ENCODE results near the gene TMEM72. TPM values are rescaled to one million over a fixed set of nuclear protein-coding genes. Genes with fewer than 3 reads are reported as not detected.

The TMEM72 gene
- total and polyA plus RNA-seq, 2 of the 13 experiments (the other 11 are each of a cell fraction or from before 2014, with no cell fraction given), result 0.04 TPM; not detected in 1

DNA sequence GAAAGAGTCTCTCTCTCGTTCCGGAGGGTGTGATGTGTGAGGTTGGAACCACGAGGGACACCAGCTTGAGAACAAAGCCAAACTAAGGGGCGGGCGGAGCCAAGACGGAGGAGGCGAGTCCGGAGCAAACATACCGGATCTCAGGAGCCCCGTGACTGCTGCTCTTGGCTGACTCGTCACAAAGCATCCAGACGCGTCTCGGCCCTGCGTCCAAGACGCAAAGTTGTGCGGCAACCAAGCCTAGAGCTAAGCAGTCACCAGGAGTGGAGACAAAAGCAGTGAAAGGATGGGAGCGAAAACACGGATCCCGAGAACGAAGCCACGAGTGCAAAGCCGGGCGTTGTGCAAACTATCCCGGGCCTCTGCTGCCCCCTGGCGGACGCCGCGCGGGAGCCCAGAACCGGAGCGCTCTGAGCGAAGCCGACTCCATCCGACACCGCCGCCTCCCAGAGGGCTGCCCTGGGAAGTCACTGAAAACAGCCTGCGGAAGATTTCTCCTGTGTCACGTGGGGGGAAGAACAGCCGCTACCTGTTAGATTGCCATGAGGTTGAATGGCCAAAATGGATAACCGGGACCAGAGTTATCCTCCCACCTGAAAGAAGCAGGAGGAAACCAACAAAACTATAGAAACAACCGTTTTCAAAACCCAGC, 46.4 kb upstream of the TMEM72 start (continued):
- TF ChIP-seq SPEN (CRISPR knock-in tag; IDR thresholded peaks at IDR 0.05; ENCODE audit: low read depth) (0 out of 2 replicates have a peak, but pooled peaks have one; percentile 43), ZSCAN21 (CRISPR knock-in tag; IDR thresholded peaks at IDR 0.05; ENCODE audit: borderline replicate concordance) (no peak), LCORL (IDR thresholded peaks at IDR 0.05) (no peak), LCORL (CRISPR knock-in tag; IDR thresholded peaks at IDR 0.05) (peak; percentile 39; the same call in 1 of the 2 replicates), GABPB1 (CRISPR knock-in tag; IDR thresholded peaks at IDR 0.05) (peak; percentile 45; the same call in 1 of the 2 replicates), BHLHE40 (IDR thresholded peaks at IDR 0.05; ENCODE audit: low read length) (peak; percentile 65; the same call in 1 of the 2 replicates), ZNF230 (CRISPR knock-in tag; IDR thresholded peaks at IDR 0.05) (peak; percentile 81), IKZF4 (CRISPR knock-in tag; IDR thresholded peaks at IDR 0.05; ENCODE audit: borderline replicate concordance, low read depth, not compliant biosample characterization) (no peak), SAP130 (CRISPR knock-in tag; IDR thresholded peaks at IDR 0.05; ENCODE audit: low read depth) (0 out of 2 replicates have a peak, but pooled peaks have one; percentile 15)

DNA sequence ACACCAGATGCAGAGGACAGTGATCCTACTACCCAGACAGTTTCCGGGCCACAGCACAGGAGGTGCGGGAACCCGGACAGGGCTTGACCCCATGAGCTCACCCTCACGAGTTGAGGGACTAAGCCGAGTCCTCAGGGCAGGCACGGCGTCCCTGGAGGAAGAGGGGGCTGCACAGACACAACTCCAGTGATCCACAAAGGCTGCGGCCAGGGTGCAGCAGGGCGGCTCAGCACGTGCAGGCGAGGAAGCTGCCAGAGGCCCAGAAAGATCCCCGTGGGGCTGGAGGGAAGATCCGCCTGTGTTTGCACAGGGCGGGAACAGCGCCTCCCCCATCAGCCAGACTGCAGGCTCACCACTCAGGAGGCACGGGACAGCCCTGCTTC, 45.9 kb upstream of the TMEM72 start:
- intact Hi-C loops (cut with micrococcal nuclease; ENCODE audit: unreplicated experiment) (loop anchor here (2.0 kb wide), 2 partner anchors 60 to 1194 kb away; no protein-coding TSS in a partner anchor), in situ Hi-C loops (cut with HindIII; ENCODE audit: extremely low pct_ligation_motif_present, low pct_unique_long_range_greater_than_20kb) (no loop called here)
- FAIRE-seq (no peak), DNase-seq (ENCODE audit: low spot score) (no peak), ATAC-seq (peak; percentile 46)
- Histone ChIP-seq H3K27me3 (ENCODE audit: control insufficient read depth in 1 of 2, insufficient read depth in 2 of 2, low read length in 2 of 2) (peaks cover 1 to 31% of the 10 kb centered on the region in 2 experiments; a peak in 3 of 5 replicates), H3K4me2 (ENCODE audit: low read depth, low read length) (peak overlapping the region; percentile 40; the same call in 1 of the 2 replicates), H2AFZ (ENCODE audit: low read length) (no peak overlapping the region), H3K9me3 (ENCODE audit: low read length) (no peaks in the 10 kb centered on the region), H3K4me1 (ENCODE audit: insufficient read depth, low read length) (peaks cover 11% of the 10 kb centered on the region), H3K36me3 (replicated peaks in 1 of 2; ENCODE audit: control insufficient read depth in 1 of 2, insufficient read depth in 2 of 2, low read length in 2 of 2) (no peaks in the 10 kb centered on the region), H3K9ac (ENCODE audit: insufficient read depth, low read depth, low read length) (no peak overlapping the region), H3K79me2 (ENCODE audit: insufficient read depth, low read length) (no peaks in the 10 kb centered on the region), H4K20me1 (ENCODE audit: insufficient read depth, low read length) (no peaks in the 10 kb centered on the region), H3K4me3 (replicated peaks in 1 of 3; ENCODE audit: insufficient read depth in 1 of 3, low read depth in 2 of 3, low read length in 3 of 3) (no peak overlapping the region), H3K27ac (ENCODE audit: extremely low read length, insufficient read depth, low read length) (no peak overlapping the region)
- POLR2A ChIA-PET, result no interaction called here
- WGBS (ENCODE audit: low lambda C conversion rate), result 59% methylated on average over 7 of the region's 16 CpGs
- BruUV-seq (replicated peaks), result no TSS peak
- CTCF ChIA-PET (ENCODE audit: low intra/inter-chr PET ratio, low total read pairs), result interaction anchor here (1.1 to 2.3 kb wide), 2 partner anchors 60 to 1193 kb away, joined by 4 to 19 read pairs; no protein-coding TSS in a partner anchor
- TF ChIP-seq STAG1 (CRISPR knock-in tag; IDR thresholded peaks at IDR 0.05) (no peak), AGO1 (IDR thresholded peaks at IDR 0.05; ENCODE audit: low read depth, low read length, poor library complexity, severe bottlenecking) (peak; percentile 11), FLYWCH1 (CRISPR knock-in tag; IDR thresholded peaks at IDR 0.05) (no peak), FOXO4 (CRISPR knock-in tag; conservative IDR thresholded peaks at IDR 0.05) (0 out of 2 replicates have a peak, but pooled peaks have one; percentile 70), ZNF136 (CRISPR knock-in tag; IDR thresholded peaks at IDR 0.05; ENCODE audit: low read depth) (no peak), NKX3-1 (CRISPR knock-in tag; IDR thresholded peaks at IDR 0.05) (no peak), SP1 (IDR thresholded peaks at IDR 0.05) (no peak), SP1 (CRISPR knock-in tag; IDR thresholded peaks at IDR 0.05) (no peak)
- TF ChIP-seq, protein P1, sequence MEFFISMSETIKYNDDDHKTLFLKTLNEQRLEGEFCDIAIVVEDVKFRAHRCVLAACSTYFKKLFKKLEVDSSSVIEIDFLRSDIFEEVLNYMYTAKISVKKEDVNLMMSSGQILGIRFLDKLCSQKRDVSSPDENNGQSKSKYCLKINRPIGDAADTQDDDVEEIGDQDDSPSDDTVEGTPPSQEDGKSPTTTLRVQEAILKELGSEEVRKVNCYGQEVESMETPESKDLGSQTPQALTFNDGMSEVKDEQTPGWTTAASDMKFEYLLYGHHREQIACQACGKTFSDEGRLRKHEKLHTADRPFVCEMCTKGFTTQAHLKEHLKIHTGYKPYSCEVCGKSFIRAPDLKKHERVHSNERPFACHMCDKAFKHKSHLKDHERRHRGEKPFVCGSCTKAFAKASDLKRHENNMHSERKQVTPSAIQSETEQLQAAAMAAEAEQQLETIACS (CRISPR knock-in tag; IDR thresholded peaks at IDR 0.05), result no peak
- TF ChIP-seq, protein P2, sequence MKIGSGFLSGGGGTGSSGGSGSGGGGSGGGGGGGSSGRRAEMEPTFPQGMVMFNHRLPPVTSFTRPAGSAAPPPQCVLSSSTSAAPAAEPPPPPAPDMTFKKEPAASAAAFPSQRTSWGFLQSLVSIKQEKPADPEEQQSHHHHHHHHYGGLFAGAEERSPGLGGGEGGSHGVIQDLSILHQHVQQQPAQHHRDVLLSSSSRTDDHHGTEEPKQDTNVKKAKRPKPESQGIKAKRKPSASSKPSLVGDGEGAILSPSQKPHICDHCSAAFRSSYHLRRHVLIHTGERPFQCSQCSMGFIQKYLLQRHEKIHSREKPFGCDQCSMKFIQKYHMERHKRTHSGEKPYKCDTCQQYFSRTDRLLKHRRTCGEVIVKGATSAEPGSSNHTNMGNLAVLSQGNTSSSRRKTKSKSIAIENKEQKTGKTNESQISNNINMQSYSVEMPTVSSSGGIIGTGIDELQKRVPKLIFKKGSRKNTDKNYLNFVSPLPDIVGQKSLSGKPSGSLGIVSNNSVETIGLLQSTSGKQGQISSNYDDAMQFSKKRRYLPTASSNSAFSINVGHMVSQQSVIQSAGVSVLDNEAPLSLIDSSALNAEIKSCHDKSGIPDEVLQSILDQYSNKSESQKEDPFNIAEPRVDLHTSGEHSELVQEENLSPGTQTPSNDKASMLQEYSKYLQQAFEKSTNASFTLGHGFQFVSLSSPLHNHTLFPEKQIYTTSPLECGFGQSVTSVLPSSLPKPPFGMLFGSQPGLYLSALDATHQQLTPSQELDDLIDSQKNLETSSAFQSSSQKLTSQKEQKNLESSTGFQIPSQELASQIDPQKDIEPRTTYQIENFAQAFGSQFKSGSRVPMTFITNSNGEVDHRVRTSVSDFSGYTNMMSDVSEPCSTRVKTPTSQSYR (CRISPR knock-in tag; IDR thresholded peaks at IDR 0.05; ENCODE audit: borderline replicate concordance), result no peak
